ENCODE results near the gene TMEM132C.

GRCh38 chr12:128276471-128276870 lies 9.5 kb downstream of the TMEM132C start:
- TF ChIP-seq CTCF (IDR thresholded peaks at IDR 0.05) (no peak), EZH2phosphoT487 (IDR thresholded peaks at IDR 0.05) (no peak)
